ENCODE results near the gene HDGF. TPM values are rescaled to one million over a fixed set of nuclear protein-coding genes. Genes with fewer than 3 reads are reported as not detected.

Gene HDGF
- total and polyA plus RNA-seq, 11 donors: 87.7 to 240 (median 147) TPM

GRCh38 chr1:156747742-156748669 lies 3.5 kb downstream of the HDGF start:
- intact Hi-C loops (cut with DNase I): no loop called here
- WGBS, 4 donors: 3 to 8% (median 5%) methylated on average over 8 of the region's 8 CpGs
- TF ChIP-seq CTCF (IDR thresholded peaks at IDR 0.05): no peak
- no peak for TF ChIP-seq POLR2A (IDR thresholded peaks at IDR 0.05)
- Histone ChIP-seq H3K27ac (peak overlapping the region; percentile 96 to 100 (median 99)), H3K9me3 (no peaks in the 10 kb centered on the region), H3K27me3 (no peaks in the 10 kb centered on the region), H3K4me3 (peak overlapping the region; percentile 3 to 100 (median 96)), H3K36me3 (peaks cover 0 to 24% (median 16%) of the 10 kb centered on the region in 9 donors), H3K4me1 (peaks cover 22 to 71% (median 58%) of the 10 kb centered on the region in 12 donors)
- ATAC-seq: peak in 2 of 4 donors; percentile 4 to 38
- peak in 1 of 5 donors; percentile 55 for DNase-seq

- Histone ChIP-seq H3K4me1 (peaks cover 22 to 62% (median 51%) of the 10 kb centered on the region in 12 donors), H3K4me3 (peak overlapping the region; percentile 6 to 100 (median 92)), H3K36me3 (peaks cover 0 to 35% (median 26%) of the 10 kb centered on the region in 9 donors), H3K27ac (peak overlapping the region; percentile 96 to 100 (median 99)), H3K9me3 (no peaks in the 10 kb centered on the region), H3K27me3 (no peaks in the 10 kb centered on the region)
- WGBS, 4 donors: 0 to 3% (median 2%) methylated on average over 15 to 24 of the region's 29 CpGs
- DNase-seq (peak; percentile 93 to 97 (median 96)), ATAC-seq (peak; percentile 70 to 74 (median 72))
- intact Hi-C loops (cut with DNase I): no loop called here
- TF ChIP-seq CTCF (IDR thresholded peaks at IDR 0.05): peak in 5 of 12 donors; percentile 14 to 27 (median 18)
- TF ChIP-seq POLR2A (IDR thresholded peaks at IDR 0.05): peak in 1 of 2 donors; percentile 60
Observed at GRCh38 chr1:156746728-156747631, 4.5 kb downstream of the HDGF start.

GRCh38 chr1:156746406-156746727 lies 5.1 kb downstream of the HDGF start:
- ATAC-seq: no peak
- Histone ChIP-seq H3K27me3 (no peaks in the 10 kb centered on the region), H3K9me3 (no peaks in the 10 kb centered on the region), H3K36me3 (peaks cover 0 to 36% (median 27%) of the 10 kb centered on the region in 9 donors), H3K4me1 (peaks cover 22 to 68% (median 56%) of the 10 kb centered on the region in 12 donors), H3K27ac (peak overlapping the region; percentile 96 to 100 (median 99)), H3K4me3 (peak overlapping the region; percentile 6 to 100 (median 92))
- TF ChIP-seq CTCF (IDR thresholded peaks at IDR 0.05) (no peak), POLR2A (IDR thresholded peaks at IDR 0.05) (no peak)
- 46 to 60% (median 51%) methylated on average over 8 to 9 of the region's 9 CpGs for WGBS, 4 donors
- no peak for DNase-seq
- intact Hi-C loops (cut with DNase I): no loop called here
